Measurements from ENCODE around the gene CTSK.
"Not testable (repeated sequence)": the region's sequence is repeated elsewhere in the genome, so short reads cannot be mapped to it uniquely, and the experiment has no call there.

CTSK gene

DNA sequence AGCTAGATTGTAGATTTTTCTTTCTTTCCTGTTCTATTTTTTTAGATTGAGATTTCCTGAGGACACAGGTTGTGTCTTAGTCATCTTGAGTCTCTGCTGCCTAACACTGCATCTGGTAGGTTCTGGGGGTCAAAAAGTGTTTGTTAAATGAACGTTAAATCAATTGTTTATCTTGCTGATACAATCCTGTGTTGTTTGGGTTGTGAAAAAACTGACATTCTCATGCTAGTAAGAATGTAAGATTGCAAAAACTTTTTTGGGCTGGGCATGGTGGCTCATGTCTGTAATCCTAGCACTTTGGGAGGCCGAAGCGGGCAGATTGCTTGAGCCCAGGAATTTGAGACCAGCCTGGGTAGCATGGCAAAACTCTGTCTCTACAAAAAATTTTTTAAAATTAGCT is 3.4 kb downstream of the CTSK start:
- DNase-seq: no peak

DNA sequence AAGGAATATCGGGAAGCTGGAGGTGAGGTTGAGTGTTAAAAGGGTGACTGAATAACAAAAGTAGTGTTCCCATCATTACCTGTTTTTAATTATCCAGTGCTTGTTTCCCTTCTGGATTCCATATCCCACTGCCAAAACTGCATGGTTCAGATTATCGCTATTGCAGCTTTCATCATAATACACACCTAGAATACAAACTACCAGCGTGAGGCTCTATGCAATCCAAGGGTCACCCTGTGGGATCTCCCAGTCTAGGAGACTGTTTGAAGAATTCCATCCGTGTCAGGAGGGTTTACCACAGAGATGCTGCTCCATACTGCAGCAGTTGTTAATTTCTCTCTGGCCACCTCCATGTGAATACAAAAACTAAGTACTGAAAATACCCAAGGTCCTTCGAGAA is 9.0 kb downstream of the CTSK start:
- no peak for DNase-seq

DNA sequence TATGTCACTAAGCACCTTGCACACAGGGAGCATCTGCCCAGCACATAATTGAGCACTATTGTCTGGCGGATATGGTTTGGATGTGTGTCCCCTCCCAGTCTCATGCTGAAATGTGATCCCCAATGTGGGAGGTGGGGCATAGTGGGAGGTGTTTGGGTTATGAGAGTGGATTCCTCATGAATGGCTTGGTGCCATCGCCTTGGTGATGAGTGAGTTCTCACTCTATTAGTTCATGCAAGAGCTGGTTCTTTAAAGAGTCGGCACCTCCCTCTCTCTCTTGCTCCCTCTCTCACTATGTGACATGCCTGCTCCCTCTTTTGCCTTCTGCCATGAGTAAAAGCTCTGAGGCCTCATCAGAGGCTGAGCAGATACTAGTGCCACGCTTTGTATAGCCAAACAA is 9.5 kb downstream of the CTSK start:
- DNase-seq: no peak

DNA sequence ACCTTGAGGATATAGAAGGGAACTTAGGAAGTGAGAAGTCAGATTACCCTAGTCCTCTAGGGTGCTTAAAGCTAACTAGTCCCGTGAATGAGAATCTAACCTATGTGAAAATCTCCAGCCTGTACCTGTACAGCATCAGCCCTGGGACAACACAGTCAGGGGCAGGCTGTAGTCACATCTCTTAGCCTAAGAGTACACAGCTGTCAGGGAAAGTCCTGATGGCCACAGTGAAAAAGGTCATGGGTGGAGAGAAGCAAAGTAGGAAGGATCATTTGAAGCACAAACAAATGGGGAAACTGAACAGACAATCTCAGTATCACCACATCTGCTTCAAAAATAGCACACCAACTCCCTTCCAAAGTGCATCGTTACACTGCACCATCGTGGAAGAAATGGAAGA is 11.7 kb downstream of the CTSK start:
- DNase-seq: no peak

DNA sequence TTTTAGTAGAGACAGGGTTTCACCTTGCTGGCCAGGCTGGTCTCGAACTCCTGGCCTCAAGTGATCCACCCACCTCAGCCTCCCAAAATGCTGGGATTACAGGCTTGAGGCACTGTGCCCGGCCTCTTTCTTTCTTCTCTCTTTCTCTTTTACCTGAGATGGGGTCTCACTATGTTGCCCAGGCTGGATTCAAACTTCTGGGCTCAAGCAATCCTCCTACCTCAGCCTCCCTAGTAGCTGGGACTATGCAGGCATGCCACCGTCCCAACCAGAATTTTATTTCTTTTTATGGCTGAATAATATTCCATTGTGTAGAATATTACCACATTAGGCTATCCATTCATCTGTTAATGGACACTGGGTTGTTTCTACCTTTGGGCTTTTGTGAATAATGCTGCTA is 14.3 kb downstream of the CTSK start:
- DNase-seq: not testable (repeated sequence)

DNA sequence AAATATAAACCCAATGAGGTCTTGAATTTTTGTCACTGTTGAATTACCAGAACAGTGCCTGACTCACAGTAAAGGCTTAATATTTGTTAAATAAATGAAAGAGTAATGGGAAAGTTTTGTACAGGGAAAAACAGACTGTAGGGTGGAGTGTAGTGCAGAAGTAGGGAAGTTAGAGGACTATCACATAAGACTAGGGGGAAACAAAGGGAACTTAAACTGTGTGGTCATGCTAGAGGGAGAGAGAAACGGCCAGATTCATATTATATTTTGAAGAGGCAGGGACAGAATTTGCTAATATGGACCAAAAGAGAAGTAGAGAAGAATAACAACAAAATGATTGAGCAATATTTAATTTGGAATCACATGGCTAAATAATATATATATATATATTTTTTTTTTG is 14.8 kb downstream of the CTSK start:
- no peak for DNase-seq

DNA sequence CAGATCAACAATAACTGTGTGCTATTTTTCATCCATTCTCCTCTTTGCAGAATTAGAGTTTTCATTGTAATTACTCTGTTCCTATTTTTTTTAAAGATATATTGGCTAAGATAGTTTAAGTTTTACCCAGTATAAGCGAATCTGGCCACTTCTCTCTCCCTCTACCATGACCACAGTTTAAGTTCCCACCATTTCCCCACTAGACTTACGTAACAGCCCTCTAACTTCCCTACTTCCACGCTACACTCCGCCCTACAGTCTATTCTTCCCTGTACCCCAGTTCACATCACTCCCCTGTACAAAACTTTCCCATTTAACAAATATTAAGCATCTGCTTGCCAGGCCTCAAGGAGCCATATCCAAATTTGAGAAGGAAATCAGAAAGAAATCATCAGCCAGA is 16.5 kb downstream of the CTSK start:
- DNase-seq: no peak

DNA sequence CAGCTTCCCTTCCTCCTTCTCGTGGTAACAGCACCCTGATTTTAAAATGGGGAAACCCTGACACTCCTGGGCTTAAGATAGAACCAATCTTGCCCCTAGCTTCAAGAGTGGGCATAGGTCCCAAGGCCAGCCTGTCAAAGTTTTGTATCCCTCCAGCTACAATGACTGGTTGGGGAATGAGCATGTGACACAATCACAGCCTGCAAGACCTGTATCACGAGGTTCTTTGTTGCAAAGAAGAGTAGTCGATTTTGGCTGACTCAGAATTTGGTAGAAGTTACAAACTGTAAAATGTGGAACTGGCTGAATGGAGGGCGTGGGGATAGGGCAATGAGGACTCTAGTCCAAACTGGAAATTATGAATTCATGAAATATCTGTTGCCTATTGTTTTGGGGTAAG is 18.7 kb downstream of the CTSK start:
- no peak for DNase-seq

DNA sequence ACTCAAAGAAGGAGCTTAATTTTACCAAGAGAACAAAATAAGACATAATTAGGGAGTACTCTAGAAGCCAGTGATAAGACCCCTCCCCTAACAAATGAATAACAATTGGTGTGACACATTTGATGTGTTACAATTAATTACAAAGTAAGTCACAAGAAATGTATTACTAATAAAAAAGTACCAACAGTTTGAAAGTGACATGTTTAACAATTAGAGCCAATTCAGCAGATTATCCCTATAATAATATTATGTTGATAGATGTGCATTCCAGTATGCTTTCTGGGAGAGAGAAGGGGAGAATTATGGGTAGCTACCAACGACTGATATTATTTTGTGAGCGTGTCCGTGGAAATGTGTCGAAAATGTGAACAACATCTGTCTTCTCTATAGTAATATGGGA is 19.1 kb downstream of the CTSK start:
- no peak for DNase-seq

DNA sequence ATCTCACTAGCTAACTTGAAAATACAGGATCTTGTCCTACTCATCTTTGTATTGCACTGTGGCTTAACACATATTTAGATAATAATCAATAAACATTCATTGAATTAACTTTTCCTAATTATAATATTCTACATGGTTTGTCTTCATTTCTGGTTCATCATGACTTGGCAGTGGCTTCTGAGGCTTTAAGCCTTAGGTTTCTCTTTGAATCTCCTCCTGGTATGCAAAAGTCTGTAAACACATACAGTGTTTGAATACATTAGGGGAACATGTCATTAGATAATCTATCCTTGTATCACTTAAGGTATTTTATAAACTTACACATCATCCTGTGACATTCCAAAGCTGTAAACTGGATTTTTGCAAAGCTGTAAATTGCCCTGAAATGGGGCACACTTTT is 20.6 kb downstream of the CTSK start:
- no peak for DNase-seq

DNA sequence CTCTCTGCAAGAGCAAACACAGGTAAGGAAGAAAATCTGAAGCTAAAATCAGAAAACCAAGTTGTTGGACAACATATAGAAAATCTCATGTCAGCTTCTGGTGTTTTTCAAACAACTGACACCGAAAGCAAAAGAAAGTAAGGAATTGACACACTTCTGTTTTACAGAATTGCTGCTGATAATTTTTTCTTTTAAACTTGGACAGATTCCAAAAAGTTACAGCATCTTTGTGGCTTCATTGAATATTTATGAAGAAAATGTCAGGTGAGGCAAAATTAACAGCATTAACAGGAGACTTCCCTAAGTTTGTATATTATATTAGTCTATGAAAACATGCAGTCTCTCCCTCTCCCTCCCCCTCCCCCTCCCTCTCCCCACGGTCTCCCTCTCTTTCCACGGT is 27.6 kb downstream of the CTSK start:
- no peak for DNase-seq

DNA sequence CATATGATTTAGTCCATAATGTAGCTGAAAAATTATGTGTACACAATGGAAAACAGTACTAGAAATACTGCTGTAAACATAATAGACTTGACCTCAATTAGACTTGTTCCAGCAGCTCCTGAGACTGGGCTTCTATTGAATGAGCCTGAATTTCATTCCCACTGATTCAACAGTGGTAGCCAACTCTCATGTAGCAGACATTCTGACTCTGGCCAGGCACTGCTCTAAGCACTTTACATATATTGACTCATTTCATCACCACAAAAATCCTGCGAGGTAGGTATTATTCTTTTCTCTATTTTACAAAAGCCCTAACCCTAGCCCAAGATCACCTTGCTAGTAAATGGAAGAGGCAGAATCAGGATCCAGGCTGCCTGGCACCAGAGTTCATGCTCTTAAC is 29.7 kb downstream of the CTSK start:
- no peak for DNase-seq

DNA sequence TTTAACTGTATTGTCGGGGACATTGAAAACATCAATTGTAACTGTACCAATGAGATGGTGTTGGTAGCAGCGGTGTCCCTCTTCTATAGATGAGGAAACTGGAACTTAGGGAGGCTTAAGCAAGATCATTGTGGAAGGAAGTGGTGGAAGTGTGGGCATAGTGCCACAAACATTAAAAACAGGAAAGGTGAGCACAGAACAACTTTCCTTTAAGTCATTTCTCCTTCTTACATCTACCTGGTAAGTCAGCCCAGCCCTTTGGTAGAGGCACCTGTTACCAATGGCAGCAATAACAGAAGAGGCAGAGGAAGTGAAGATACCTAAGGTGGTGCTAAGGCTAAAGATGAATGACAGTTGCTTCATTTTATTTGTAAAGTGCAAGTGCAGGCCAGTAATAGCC is 30.5 kb downstream of the CTSK start:
- DNase-seq: no peak

DNA sequence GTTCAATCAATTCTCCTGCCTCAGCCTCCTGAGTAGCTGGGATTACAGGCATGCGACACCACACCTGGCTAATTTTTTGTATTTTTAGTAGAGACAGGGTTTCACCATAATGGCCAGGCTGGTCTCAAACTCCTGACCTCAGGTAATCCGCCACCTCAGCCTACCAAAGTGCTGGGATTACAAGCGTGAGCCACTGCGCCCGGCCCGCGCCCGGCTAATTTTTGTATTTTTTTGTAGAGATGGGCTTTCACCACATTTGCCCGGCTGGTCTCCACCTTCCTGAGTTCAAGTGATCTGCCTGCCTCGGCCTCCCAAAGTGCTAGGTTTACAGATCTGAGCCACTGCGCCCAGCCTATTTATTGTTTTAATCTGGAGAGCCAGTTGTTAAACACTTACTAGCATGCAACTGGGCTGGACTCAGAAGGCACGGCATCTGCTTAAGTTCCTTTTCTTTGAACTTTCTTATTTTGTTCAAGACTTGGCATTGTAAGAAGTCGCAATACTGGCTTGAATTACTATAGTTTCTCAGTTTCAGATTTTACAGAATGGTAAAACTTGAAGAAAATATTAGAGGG is 32.0 kb downstream of the CTSK start:
- DNase-seq: not testable (repeated sequence)

DNA sequence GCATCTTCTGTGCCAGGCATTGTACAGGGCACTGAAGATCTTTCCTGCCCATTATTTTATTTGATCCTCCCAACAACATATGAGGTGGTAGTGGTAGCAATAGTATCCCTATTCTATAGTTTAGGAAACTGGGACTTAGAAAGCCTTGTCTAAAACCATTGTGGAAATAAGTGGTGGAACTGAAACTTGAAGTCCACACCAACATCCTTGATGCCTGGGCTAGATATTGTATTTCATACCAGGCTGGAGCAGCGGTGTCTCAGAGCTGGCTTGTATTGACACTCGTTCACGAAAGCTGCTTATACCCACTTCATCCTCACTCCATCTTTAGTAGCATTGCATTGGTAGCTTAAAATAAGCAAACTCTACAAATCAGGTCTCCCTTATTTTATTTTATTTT is 32.8 kb downstream of the CTSK start:
- no peak for DNase-seq

DNA sequence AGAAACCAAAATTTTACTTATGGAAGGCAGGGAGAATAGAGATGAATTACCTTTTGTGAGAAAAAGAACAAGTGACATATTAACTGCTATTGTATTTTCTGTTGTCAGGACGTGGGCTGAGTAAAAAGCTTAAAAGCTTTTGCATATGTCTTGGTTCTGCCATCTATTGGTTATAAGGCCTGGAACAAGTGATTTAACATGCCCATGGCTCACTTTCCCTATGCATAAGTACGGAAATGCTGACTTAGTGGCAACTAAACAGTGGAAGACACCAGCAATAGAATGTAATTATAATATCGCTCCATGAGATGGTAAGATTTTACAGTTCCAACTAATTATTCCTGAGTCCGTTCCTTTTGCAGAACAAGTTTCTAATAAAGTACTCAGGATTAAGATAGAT is 35.7 kb downstream of the CTSK start:
- DNase-seq: no peak

DNA sequence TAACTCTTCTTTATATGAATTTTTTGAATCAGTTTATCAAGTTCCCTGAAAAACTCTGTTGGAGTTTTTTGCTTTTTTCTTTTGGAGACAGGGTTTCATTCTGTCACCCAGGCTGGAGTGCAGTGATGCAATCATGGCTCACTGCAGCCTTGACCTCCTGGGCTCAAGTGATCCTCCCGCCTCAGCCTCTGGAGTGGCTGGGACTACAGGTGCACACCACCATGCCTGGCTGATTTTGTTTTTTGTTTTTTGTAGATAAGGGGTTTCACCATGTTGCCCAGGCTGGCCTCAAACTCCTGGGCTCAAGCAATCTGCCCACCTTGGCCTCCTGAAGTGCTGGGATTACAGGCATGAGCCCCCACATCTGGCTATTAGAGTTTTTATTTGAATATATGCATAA is 40.4 kb downstream of the CTSK start:
- DNase-seq: not testable (repeated sequence)

DNA sequence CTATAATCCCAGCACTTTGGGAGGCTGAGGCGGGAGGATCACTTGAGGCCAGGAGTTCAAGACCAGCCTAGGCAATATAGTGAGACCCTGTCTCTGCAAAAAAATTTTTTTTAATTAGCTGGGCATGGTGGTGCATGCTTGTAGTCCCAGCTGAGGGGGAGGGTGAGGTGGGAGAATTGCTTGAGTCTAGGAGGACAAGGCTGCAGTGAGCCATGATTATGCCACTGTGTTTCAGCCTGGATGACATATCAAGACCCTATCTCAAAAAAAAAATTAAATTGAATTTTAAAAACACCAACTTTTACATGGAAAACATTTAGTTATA is 42.1 kb downstream of the CTSK start:
- DNase-seq: not testable (repeated sequence)

DNA sequence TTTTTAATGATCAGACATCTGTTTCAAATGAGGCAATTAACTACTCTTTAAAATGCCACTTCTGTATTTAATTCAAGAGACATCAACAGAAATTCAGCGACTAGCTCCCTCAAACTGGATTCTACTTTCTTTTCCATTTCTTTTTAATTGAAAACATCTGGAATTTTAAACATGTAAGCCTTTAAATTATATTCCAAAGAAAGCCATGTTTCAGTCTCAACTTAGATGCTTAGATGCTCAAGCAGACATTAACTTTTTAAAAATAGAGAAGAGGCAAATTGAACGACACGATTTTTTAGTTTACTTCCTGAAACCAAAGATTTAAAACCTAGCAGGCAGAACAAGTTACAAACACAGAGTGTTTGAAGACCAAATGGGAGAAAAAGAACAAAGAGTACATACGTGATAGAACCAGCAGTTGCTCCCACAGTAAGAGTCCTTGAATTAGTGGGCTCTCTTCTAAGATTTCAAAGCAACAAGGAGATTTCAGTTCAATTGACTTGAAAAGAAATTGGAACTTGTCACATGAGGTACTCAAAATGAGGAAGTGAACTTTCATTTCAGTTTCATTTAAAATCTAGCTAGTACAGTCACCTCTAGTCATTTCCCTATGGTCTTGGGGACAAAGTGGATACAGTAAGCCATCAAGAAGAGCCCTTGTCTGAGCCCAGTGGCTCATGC is 42.6 kb downstream of the CTSK start, which contains the start of gene CTSS:
Gene CTSS, minus strand, starts transcription at position 483 of the 681 bp plus-strand sequence. CDS start 1,015 bp downstream, outside the sequence.
- DNase-seq: no peak

DNA sequence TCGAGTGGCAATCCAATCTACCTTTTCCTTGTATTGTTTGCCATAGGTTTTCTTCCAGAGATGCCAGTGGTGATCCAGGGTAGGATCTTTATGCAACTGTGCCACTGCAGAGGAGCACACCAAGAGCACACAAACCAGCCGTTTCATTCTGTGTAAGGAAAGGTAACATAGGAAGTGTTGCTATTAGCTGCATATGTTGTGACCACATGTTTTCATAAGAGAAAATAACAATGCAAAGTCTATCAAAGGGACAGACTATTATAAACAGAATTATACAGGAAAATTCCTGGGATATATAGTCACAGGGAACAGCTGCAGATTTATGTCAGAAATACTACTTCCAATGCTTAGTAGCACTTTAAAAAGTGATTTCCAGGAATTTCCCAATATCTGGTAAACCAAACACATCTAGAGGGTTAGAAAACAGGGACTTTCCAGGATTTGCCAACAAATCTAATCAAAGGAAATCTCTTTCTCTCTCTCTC is 43.4 kb downstream of the CTSK start:
- no peak for DNase-seq

DNA sequence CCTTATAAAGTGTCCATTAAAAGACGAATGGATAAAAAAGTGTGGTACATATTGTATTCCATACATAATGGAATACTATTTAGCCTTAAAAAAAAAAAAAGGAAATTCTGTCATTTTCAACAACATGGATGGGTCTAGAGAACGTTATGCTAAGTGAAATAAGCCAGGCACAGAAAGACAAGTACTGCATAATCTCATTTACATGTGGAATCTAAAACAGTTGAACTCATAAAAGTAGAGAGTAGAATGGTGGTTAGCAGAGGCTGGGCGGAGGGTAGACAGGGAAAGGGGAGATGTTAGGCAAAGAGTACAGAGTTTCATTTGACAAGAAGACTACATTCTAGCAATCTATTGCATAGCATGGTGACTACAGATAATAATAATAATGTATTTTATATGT is 45.0 kb downstream of the CTSK start:
- no peak for DNase-seq

DNA sequence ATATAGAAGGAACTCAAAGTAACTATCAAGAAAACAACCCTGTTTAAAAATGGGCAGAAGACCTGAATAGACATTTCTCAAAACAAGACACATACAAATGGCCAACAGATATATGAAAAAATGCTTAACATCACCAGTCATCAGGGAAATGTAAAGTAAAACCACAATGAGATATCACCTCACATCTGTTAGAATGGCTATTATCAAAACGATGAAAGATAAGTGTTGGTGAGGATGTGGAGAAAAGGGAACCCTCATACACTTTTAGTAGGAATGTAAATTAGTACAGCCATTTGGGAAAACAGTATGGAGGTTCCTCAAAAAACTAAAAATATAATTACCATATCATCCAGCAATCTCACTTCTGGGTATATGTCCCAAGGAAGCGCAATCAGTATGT is 45.5 kb downstream of the CTSK start:
- no peak for DNase-seq

DNA sequence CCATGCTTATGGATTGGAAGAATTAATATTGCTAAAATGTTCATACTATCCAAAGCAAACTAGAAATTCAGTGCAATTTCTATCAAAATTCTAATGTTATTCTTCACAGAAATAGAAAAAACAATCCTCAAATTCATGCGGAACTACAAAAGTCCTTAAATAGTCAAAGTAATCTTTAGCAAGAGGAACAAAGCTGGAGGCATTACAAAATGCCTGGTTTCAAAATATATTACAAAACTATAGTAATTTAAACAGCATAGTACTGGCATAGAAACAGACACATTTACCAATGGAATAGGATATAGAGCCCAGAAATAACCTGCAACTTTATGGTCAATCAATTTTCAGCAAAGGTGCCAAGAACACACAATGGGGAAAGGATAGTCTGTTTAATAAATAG is 46.3 kb downstream of the CTSK start:
- no peak for DNase-seq

DNA sequence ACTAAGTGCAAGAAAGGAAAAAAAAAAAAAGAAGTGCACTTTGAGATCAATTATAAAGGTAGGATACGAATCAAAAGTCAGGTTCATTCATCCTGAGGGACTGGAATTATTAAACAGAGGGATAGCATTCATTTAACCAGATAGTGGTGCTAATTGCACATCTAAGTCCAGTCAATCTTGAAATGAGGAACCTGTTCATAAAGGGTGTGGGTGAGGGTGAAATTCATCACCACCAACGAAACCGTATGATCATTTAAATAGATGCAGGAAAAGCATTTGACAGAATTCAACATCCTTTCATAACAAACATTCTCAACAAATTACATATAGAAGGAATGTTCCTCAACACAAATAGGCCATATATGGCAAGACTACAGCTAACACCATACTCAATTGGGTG is 48.0 kb downstream of the CTSK start:
- no peak for DNase-seq

DNA sequence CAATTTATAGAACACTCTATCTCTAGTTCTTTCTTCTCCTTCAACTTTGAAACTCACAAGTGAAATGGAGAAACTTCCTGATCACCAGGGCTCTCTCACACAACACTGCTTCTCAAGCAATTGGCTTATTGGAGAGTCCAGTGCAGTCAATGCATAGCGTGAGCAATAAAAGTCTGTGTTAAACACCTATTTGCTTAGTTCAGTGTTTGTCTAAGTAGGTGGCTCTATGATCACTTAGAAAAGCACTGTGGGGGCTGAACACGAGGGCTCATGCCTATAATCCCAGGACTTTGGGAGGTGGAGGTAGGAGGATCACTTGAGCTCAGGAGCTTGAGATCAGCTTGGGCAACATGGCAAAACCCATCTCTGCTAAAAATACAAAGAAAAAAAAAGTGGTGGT is 54.6 kb downstream of the CTSK start:
- DNase-seq: no peak

Data from right hindlimb (tissue), 1 donor.